ENCODE results near the gene BCL7B.
"Not testable (repeated sequence)": the region's sequence is repeated elsewhere in the genome, so short reads cannot be mapped to it uniquely, and the experiment has no call there.

Gene BCL7B

GRCh38 chr7:73596191-73597065, 38.9 kb upstream of the BCL7B start:
- H3K36me3 ChIP-seq (ENCODE audit: insufficient read depth, insufficient read length, low read length): no peaks in the 10 kb centered on the region
- DNase-seq (ENCODE audit: low read depth, low spot score): no peak
- H3K9me3 ChIP-seq (ENCODE audit: insufficient read depth, low read length): no peaks in the 10 kb centered on the region
- TF ChIP-seq SUZ12 (IDR thresholded peaks at IDR 0.05; ENCODE audit: extremely low read depth, insufficient read depth, insufficient read length): no peak
- TF ChIP-seq ZNF274 (IDR thresholded peaks at IDR 0.05; ENCODE audit: low read depth, low read length): no peak
- TF ChIP-seq YY1 (IDR thresholded peaks at IDR 0.05; ENCODE audit: insufficient read depth, insufficient read length): no peak
- H3K9ac ChIP-seq (ENCODE audit: insufficient read length, low read depth): no peak overlapping the region
- no peaks in the 10 kb centered on the region for H3K27me3 ChIP-seq (ENCODE audit: insufficient read depth, insufficient read length)
- no peak overlapping the region for H3K4me3 ChIP-seq (ENCODE audit: insufficient read length, low read depth)
- H3K4me1 ChIP-seq (ENCODE audit: insufficient read depth, insufficient read length): peaks cover 3% of the 10 kb centered on the region

DNA sequence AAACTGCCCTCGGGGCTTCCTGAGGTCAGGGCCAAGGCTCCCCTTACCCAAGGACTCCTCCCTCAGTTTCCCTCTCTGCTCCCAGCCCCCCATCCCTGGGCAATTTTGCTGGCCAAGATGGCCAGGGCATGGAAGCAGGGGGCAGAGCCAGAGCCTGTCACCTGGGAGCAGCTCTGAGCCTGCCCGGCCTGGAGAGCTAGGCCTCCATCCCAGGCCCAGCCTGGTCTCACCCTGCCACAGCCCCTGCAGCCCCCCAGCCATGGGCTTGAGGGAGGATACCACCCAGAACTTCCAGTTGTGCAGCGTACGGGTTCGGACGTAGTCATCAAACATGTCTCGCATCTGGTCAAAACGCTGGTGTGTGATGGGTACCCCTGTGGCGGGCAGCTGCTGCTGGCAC, 37.9 kb upstream of the BCL7B start:
- Histone ChIP-seq H3K9me3 (ENCODE audit: insufficient read depth, low read length) (no peaks in the 10 kb centered on the region), H3K27me3 (ENCODE audit: insufficient read depth, insufficient read length) (no peaks in the 10 kb centered on the region), H3K4me1 (ENCODE audit: insufficient read depth, insufficient read length) (peaks cover 3% of the 10 kb centered on the region), H3K36me3 (ENCODE audit: insufficient read depth, insufficient read length, low read length) (no peaks in the 10 kb centered on the region), H3K4me3 (ENCODE audit: insufficient read length, low read depth) (no peak overlapping the region), H3K9ac (ENCODE audit: insufficient read length, low read depth) (no peak overlapping the region)
- no peak for DNase-seq (ENCODE audit: low read depth, low spot score)
- TF ChIP-seq SUZ12 (IDR thresholded peaks at IDR 0.05; ENCODE audit: extremely low read depth, insufficient read depth, insufficient read length) (no peak), YY1 (IDR thresholded peaks at IDR 0.05; ENCODE audit: insufficient read depth, insufficient read length) (no peak), ZNF274 (IDR thresholded peaks at IDR 0.05; ENCODE audit: low read depth, low read length) (no peak)

GRCh38 chr7:73593207-73594045, 35.9 kb upstream of the BCL7B start:
- TF ChIP-seq ZNF274 (IDR thresholded peaks at IDR 0.05; ENCODE audit: low read depth, low read length): no peak
- TF ChIP-seq YY1 (IDR thresholded peaks at IDR 0.05; ENCODE audit: insufficient read depth, insufficient read length): no peak
- no peak for TF ChIP-seq SUZ12 (IDR thresholded peaks at IDR 0.05; ENCODE audit: extremely low read depth, insufficient read depth, insufficient read length)
- Histone ChIP-seq H3K9ac (ENCODE audit: insufficient read length, low read depth) (no peak overlapping the region), H3K27me3 (ENCODE audit: insufficient read depth, insufficient read length) (no peaks in the 10 kb centered on the region), H3K36me3 (ENCODE audit: insufficient read depth, insufficient read length, low read length) (no peaks in the 10 kb centered on the region), H3K4me3 (ENCODE audit: insufficient read length, low read depth) (no peak overlapping the region), H3K9me3 (ENCODE audit: insufficient read depth, low read length) (no peaks in the 10 kb centered on the region), H3K4me1 (ENCODE audit: insufficient read depth, insufficient read length) (peaks cover 3% of the 10 kb centered on the region)
- no peak for DNase-seq (ENCODE audit: low read depth, low spot score)

- H3K27me3 ChIP-seq (ENCODE audit: insufficient read depth, insufficient read length): no peaks in the 10 kb centered on the region
- no peak for TF ChIP-seq YY1 (IDR thresholded peaks at IDR 0.05; ENCODE audit: insufficient read depth, insufficient read length)
- no peak for TF ChIP-seq SUZ12 (IDR thresholded peaks at IDR 0.05; ENCODE audit: extremely low read depth, insufficient read depth, insufficient read length)
- TF ChIP-seq ZNF274 (IDR thresholded peaks at IDR 0.05; ENCODE audit: low read depth, low read length): no peak
These were observed 29.4 kb upstream of the BCL7B start for GRCh38 chr7:73586911-73587310.

DNA sequence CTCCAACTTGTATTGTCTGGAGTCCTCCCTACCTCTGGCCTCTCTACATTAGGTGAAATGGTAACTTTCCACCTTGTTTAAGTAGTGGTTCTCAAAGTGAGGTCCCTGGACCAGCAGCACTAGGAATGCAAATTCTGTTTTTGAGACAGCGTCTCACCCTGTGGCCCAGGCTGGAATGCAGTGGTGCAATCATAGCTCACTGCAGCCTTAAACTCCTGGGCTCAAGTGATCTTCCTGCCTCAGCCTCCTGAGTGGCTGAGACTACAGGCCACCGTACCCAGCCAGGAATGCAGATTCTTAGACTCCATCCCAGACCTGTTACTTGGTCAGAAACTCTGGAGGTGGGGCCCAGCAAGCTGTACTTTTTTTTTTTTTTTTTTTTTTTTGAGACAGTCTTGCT, 27.7 kb upstream of the BCL7B start:
- Histone ChIP-seq H3K9ac (ENCODE audit: insufficient read length, low read depth) (no peak overlapping the region), H3K4me1 (ENCODE audit: insufficient read depth, insufficient read length) (peaks cover 2% of the 10 kb centered on the region), H3K4me3 (ENCODE audit: insufficient read length, low read depth) (no peak overlapping the region), H3K36me3 (ENCODE audit: insufficient read depth, insufficient read length, low read length) (no peaks in the 10 kb centered on the region), H3K27me3 (ENCODE audit: insufficient read depth, insufficient read length) (no peaks in the 10 kb centered on the region), H3K9me3 (ENCODE audit: insufficient read depth, low read length) (no peaks in the 10 kb centered on the region)
- DNase-seq (ENCODE audit: low read depth, low spot score): no peak
- no peak for TF ChIP-seq YY1 (IDR thresholded peaks at IDR 0.05; ENCODE audit: insufficient read depth, insufficient read length)
- TF ChIP-seq SUZ12 (IDR thresholded peaks at IDR 0.05; ENCODE audit: extremely low read depth, insufficient read depth, insufficient read length): no peak
- TF ChIP-seq ZNF274 (IDR thresholded peaks at IDR 0.05; ENCODE audit: low read depth, low read length): no peak

More at GRCh38 chr7:73586911-73587310, 29.4 kb upstream of the BCL7B start:
- no peak overlapping the region for H3K4me3 ChIP-seq (ENCODE audit: insufficient read length, low read depth)
- no peak for DNase-seq (ENCODE audit: low read depth, low spot score)
- H3K4me1 ChIP-seq (ENCODE audit: insufficient read depth, insufficient read length): peaks cover 2% of the 10 kb centered on the region
- H3K9ac ChIP-seq (ENCODE audit: insufficient read length, low read depth): no peak overlapping the region
- H3K9me3 ChIP-seq (ENCODE audit: insufficient read depth, low read length): no peaks in the 10 kb centered on the region
- H3K36me3 ChIP-seq (ENCODE audit: insufficient read depth, insufficient read length, low read length): no peaks in the 10 kb centered on the region

DNA sequence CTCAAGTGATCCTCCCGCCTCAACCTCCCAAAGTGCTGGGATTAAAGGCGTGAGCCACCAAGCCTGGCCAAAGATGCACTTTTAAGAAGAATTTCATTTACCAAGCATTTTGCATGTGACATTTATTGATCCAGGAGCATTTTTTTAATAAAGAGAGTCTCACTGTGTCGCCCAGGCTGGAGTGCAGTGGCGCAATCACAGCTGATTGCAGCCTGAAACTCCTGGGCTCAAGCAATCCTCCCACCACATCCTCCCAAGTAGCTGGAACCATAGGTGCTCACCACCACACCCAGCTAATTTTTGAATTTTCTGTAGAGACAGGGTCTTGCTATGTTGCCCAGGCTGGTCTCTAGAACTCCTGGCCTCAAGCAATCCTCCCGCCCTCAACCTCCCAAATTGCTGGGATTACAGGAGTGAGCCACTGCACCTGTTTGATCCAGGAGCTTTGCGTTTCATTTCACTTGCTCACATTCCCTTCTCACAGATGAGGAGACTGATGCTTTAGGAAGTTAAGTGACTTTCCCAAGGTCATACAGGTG, 25.2 kb upstream of the BCL7B start:
- H3K4me1 ChIP-seq (ENCODE audit: insufficient read depth, insufficient read length): no peaks in the 10 kb centered on the region
- TF ChIP-seq SUZ12 (IDR thresholded peaks at IDR 0.05; ENCODE audit: extremely low read depth, insufficient read depth, insufficient read length) (no peak), ZNF274 (IDR thresholded peaks at IDR 0.05; ENCODE audit: low read depth, low read length) (no peak)

GRCh38 chr7:73581006-73581405, 23.5 kb upstream of the BCL7B start:
- not testable (repeated sequence) for H3K36me3 ChIP-seq (ENCODE audit: insufficient read depth, insufficient read length, low read length); H3K27me3 ChIP-seq (ENCODE audit: insufficient read depth, insufficient read length); DNase-seq (ENCODE audit: low read depth, low spot score); H3K4me1 ChIP-seq (ENCODE audit: insufficient read depth, insufficient read length); H3K4me3 ChIP-seq (ENCODE audit: insufficient read length, low read depth); H3K9ac ChIP-seq (ENCODE audit: insufficient read length, low read depth); H3K9me3 ChIP-seq (ENCODE audit: insufficient read depth, low read length)

More for the DNA sequence above, 25.2 kb upstream of the BCL7B start:
- no peak for DNase-seq (ENCODE audit: low read depth, low spot score)
- H3K4me3 ChIP-seq (ENCODE audit: insufficient read length, low read depth): no peak overlapping the region
- H3K36me3 ChIP-seq (ENCODE audit: insufficient read depth, insufficient read length, low read length): no peaks in the 10 kb centered on the region
- no peaks in the 10 kb centered on the region for H3K9me3 ChIP-seq (ENCODE audit: insufficient read depth, low read length)
- H3K27me3 ChIP-seq (ENCODE audit: insufficient read depth, insufficient read length): no peaks in the 10 kb centered on the region
- H3K9ac ChIP-seq (ENCODE audit: insufficient read length, low read depth): no peak overlapping the region
